ENCODE results near the gene RENBP.

RENBP gene

GRCh38 chrX:153908219-153908860 lies 36.1 kb downstream of the RENBP start:
- H3K27me3 ChIP-seq (ENCODE audit: control insufficient read depth, insufficient read depth, low read length), result no peaks in the 10 kb centered on the region
- H3K9me3 ChIP-seq (ENCODE audit: control insufficient read depth, low read length), result no peaks in the 10 kb centered on the region
- no peak overlapping the region for H3K9ac ChIP-seq
- H3K79me2 ChIP-seq, result no peaks in the 10 kb centered on the region
- no peak overlapping the region for H3K4me3 ChIP-seq (ENCODE audit: low read depth, low read length)
- no peaks in the 10 kb centered on the region for H3K4me1 ChIP-seq
- no peak overlapping the region for H3K4me2 ChIP-seq (ENCODE audit: low read length)
- H3K27ac ChIP-seq, result no peak overlapping the region
- H2AFZ ChIP-seq, result no peak overlapping the region
- no peak for TF ChIP-seq CTCF (IDR thresholded peaks at IDR 0.05)
- no peaks in the 10 kb centered on the region for H3K36me3 ChIP-seq (ENCODE audit: control insufficient read depth, insufficient read depth, low read length)

DNA sequence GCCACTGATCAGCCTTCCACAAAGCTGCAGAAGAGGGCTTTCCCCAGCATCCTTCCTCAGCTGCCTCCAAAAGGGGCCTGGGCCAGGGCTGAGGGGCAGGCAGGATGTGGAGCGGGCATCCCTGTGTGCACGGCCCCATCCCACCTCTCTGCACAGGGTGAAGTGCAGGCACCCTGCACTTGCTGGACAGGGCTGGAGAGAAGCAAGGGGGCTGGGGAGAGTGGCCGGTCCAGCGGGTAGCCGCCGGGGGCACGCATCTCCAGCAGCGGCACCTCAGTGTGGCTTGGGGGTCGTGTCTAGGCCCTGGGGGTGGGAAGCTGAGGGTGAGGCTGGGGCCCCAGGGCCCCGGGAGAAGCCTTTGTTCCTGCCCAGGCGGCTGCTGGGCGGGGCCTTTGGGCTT lies 37.0 kb downstream of the RENBP start:
- H3K27me3 ChIP-seq (ENCODE audit: control insufficient read depth, insufficient read depth, low read length), result no peaks in the 10 kb centered on the region
- no peak for TF ChIP-seq CTCF (IDR thresholded peaks at IDR 0.05)
- H3K4me1 ChIP-seq, result no peaks in the 10 kb centered on the region
- no peak overlapping the region for H3K27ac ChIP-seq
- H3K9me3 ChIP-seq (ENCODE audit: control insufficient read depth, low read length), result no peaks in the 10 kb centered on the region
- no peaks in the 10 kb centered on the region for H3K36me3 ChIP-seq (ENCODE audit: control insufficient read depth, insufficient read depth, low read length)
- H3K4me2 ChIP-seq (ENCODE audit: low read length), result no peak overlapping the region
- H3K4me3 ChIP-seq (ENCODE audit: low read depth, low read length), result no peak overlapping the region
- H3K9ac ChIP-seq, result no peak overlapping the region
- H3K79me2 ChIP-seq, result no peaks in the 10 kb centered on the region
- H2AFZ ChIP-seq, result no peak overlapping the region

DNA sequence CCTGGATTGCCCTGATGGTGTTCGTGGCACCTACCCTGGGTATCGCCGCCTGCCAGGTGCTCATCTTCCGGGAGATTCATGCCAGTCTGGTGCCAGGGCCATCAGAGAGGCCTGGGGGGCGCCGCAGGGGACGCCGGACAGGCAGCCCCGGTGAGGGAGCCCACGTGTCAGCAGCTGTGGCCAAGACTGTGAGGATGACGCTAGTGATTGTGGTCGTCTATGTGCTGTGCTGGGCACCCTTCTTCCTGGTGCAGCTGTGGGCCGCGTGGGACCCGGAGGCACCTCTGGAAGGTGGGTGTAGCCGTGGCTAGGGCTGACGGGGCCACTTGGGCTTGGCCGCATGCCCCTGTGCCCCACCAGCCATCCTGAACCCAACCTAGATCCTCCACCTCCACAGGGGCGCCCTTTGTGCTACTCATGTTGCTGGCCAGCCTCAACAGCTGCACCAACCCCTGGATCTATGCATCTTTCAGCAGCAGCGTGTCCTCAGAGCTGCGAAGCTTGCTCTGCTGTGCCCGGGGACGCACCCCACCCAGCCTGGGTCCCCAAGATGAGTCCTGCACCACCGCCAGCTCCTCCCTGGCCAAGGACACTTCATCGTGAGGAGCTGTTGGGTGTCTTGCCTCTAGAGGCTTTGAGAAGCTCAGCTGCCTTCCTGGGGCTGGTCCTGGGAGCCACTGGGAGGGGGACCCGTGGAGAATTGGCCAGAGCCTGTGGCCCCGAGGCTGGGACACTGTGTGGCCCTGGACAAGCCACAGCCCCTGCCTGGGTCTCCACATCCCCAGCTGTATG lies 38.1 kb downstream of the RENBP start:
- H3K4me1 ChIP-seq, result no peaks in the 10 kb centered on the region
- H3K36me3 ChIP-seq (ENCODE audit: control insufficient read depth, insufficient read depth, low read length), result no peaks in the 10 kb centered on the region
- H3K79me2 ChIP-seq, result no peaks in the 10 kb centered on the region
- no peak overlapping the region for H3K9ac ChIP-seq
- H3K27ac ChIP-seq, result no peak overlapping the region
- no peaks in the 10 kb centered on the region for H3K27me3 ChIP-seq (ENCODE audit: control insufficient read depth, insufficient read depth, low read length)
- H3K4me3 ChIP-seq (ENCODE audit: low read depth, low read length), result no peak overlapping the region
- no peak overlapping the region for H3K4me2 ChIP-seq (ENCODE audit: low read length)
- H2AFZ ChIP-seq, result no peak overlapping the region
- no peaks in the 10 kb centered on the region for H3K9me3 ChIP-seq (ENCODE audit: control insufficient read depth, low read length)
- TF ChIP-seq CTCF (IDR thresholded peaks at IDR 0.05), result no peak

- H3K27me3 ChIP-seq (ENCODE audit: control insufficient read depth, insufficient read depth, low read length), result no peaks in the 10 kb centered on the region
- no peak overlapping the region for H3K4me2 ChIP-seq (ENCODE audit: low read length)
- H3K27ac ChIP-seq, result no peak overlapping the region
- H3K4me1 ChIP-seq, result no peaks in the 10 kb centered on the region
- H3K4me3 ChIP-seq (ENCODE audit: low read depth, low read length), result no peak overlapping the region
- H3K9ac ChIP-seq, result no peak overlapping the region
- no peaks in the 10 kb centered on the region for H3K9me3 ChIP-seq (ENCODE audit: control insufficient read depth, low read length)
- no peaks in the 10 kb centered on the region for H3K79me2 ChIP-seq
- no peak for TF ChIP-seq CTCF (IDR thresholded peaks at IDR 0.05)
- no peak overlapping the region for H2AFZ ChIP-seq
- no peaks in the 10 kb centered on the region for H3K36me3 ChIP-seq (ENCODE audit: control insufficient read depth, insufficient read depth, low read length)
Observed at GRCh38 chrX:153905481-153906095, 38.9 kb downstream of the RENBP start.
